ENCODE data around the gene CELF4. TPM values are rescaled to one million over a fixed set of nuclear protein-coding genes. Genes with fewer than 3 reads are reported as not detected.

The CELF4 gene
- total and polyA plus RNA-seq, 2 donors (not counting 3 experiments of a cell fraction or from before 2014, with no cell fraction given) = not detected

DNA sequence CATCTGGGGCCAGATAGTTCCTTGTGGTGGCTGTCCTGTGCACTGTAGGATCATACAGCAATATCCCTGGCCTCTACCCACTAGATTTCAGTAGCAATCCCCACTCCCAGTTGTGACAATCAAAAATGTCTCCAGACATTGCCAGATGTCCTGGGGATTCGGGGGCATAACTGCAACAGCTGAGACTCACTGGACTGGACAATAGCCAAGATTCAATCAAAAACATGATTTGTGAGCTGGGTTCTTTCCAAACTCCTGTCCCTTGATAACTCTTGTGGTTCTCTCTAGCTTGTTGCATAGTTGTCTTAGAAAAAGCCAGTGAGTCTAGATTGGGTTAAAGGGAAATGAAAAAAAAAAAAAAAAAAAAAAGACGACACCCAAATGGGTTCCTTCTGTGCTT lies 293.4 kb downstream of the CELF4 start:
- DNase-seq (ENCODE audit: low read depth, low spot score) = no peak
- Histone ChIP-seq H3K36me3 (ENCODE audit: control insufficient read depth in 2 of 2, extremely low read depth in 1 of 2, insufficient read depth in 2 of 2, low read length in 2 of 2) (no peaks in the 10 kb centered on the region), H3K27ac (ENCODE audit: insufficient read depth, low read depth, low read length) (no peak overlapping the region), H3K79me2 (ENCODE audit: control insufficient read depth, insufficient read depth, low read length) (no peaks in the 10 kb centered on the region), H3K9ac (replicated peaks; ENCODE audit: extremely low read depth, insufficient read depth, low read length) (no peak overlapping the region), H3K4me3 (replicated peaks in 1 of 3; ENCODE audit: insufficient read depth in 1 of 3, low read depth in 1 of 3, low read length in 3 of 3) (no peak overlapping the region), H3K9me3 (replicated peaks; ENCODE audit: control insufficient read depth, insufficient read depth, low read length) (no peaks in the 10 kb centered on the region), H3K27me3 (ENCODE audit: control insufficient read depth in 2 of 2, insufficient read depth in 2 of 2, low read length in 2 of 2) (peaks cover 7 to 9% of the 10 kb centered on the region in 2 experiments), H3K4me2 (ENCODE audit: insufficient read depth, low read length) (no peak overlapping the region), H4K20me1 (replicated peaks; ENCODE audit: control insufficient read depth, extremely low read depth, insufficient read depth, low read length) (no peaks in the 10 kb centered on the region), H2AFZ (ENCODE audit: low read depth, low read length) (no peak overlapping the region), H3K9me1 (replicated peaks; ENCODE audit: control insufficient read depth, extremely low read depth, insufficient read depth, low read length) (no peaks in the 10 kb centered on the region), H3K4me1 (ENCODE audit: control insufficient read depth, extremely low read depth, insufficient read depth, low read length) (no peaks in the 10 kb centered on the region)
- BruUV-seq (replicated peaks) = no TSS peak
- ChIA-PET CTCF (interaction anchor here (1.0 kb wide), 1 partner anchor 19 kb away, joined by 3 read pairs; no protein-coding TSS in a partner anchor), POLR2A (no interaction called here)
- no peak for TF ChIP-seq GATA2 (IDR thresholded peaks at IDR 0.05; ENCODE audit: insufficient read depth, insufficient read length, low read depth, low read length)
- TF ChIP-seq FOS (IDR thresholded peaks at IDR 0.05; ENCODE audit: borderline replicate concordance, insufficient read depth, low read length) = no peak
- no peak for TF ChIP-seq MYC (IDR thresholded peaks at IDR 0.05; ENCODE audit: low read depth, low read length)
- TF ChIP-seq POLR2AphosphoS5 (IDR thresholded peaks at IDR 0.05; ENCODE audit: insufficient read depth, low read depth, low read length) = no peak
- TF ChIP-seq, protein P1, sequence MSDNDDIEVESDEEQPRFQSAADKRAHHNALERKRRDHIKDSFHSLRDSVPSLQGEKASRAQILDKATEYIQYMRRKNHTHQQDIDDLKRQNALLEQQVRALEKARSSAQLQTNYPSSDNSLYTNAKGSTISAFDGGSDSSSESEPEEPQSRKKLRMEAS (IDR thresholded peaks at IDR 0.05; ENCODE audit: insufficient read depth, insufficient read length) = no peak
- TF ChIP-seq POLR2A (IDR thresholded peaks at IDR 0.05; ENCODE audit: low read depth, low read length) = no peak
- TF ChIP-seq, protein P2, sequence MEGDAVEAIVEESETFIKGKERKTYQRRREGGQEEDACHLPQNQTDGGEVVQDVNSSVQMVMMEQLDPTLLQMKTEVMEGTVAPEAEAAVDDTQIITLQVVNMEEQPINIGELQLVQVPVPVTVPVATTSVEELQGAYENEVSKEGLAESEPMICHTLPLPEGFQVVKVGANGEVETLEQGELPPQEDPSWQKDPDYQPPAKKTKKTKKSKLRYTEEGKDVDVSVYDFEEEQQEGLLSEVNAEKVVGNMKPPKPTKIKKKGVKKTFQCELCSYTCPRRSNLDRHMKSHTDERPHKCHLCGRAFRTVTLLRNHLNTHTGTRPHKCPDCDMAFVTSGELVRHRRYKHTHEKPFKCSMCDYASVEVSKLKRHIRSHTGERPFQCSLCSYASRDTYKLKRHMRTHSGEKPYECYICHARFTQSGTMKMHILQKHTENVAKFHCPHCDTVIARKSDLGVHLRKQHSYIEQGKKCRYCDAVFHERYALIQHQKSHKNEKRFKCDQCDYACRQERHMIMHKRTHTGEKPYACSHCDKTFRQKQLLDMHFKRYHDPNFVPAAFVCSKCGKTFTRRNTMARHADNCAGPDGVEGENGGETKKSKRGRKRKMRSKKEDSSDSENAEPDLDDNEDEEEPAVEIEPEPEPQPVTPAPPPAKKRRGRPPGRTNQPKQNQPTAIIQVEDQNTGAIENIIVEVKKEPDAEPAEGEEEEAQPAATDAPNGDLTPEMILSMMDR (IDR thresholded peaks at IDR 0.05; ENCODE audit: extremely low read depth in 1 of 2, insufficient read depth in 1 of 2, low read depth in 1 of 2, low read length in 2 of 2) = no peak
- TF ChIP-seq JUN (IDR thresholded peaks at IDR 0.05; ENCODE audit: borderline replicate concordance, insufficient read depth, insufficient read length, low read depth) = no peak
- no peak for TF ChIP-seq EZH2 (IDR thresholded peaks at IDR 0.05; ENCODE audit: borderline replicate concordance, low read depth, low read length, severe bottlenecking)
- FAIRE-seq = no peak
- intact Hi-C loops (cut with micrococcal nuclease) (no loop called here), dilution Hi-C loops (cut with MboI; ENCODE audit: extremely low pct_ligation_motif_present, low sequenced_read_pairs) (no loop called here)
